Jurkat, Clone E6-1 (cell line): ENCODE measurements around the gene OASL.

ENCODE experiments used
- DNase-seq: peaks from one replicate; pipeline ENCODE4 v3.0.0-alpha.2; 2011; ENCODE audit warnings: low read depth, low spot score
- H3K4me3 ChIP-seq: 2 replicates; pipeline ENCODE4 v1.5.1; 2011; ENCODE audit warnings: mild to moderate bottlenecking, low read length, control low read depth, moderate library complexity

OASL gene

GRCh38 chr12:120996133-120996746 lies 42.8 kb downstream of the OASL start:
- DNase-seq, result no peak
- H3K4me3 ChIP-seq, result no peak overlapping the region

DNA sequence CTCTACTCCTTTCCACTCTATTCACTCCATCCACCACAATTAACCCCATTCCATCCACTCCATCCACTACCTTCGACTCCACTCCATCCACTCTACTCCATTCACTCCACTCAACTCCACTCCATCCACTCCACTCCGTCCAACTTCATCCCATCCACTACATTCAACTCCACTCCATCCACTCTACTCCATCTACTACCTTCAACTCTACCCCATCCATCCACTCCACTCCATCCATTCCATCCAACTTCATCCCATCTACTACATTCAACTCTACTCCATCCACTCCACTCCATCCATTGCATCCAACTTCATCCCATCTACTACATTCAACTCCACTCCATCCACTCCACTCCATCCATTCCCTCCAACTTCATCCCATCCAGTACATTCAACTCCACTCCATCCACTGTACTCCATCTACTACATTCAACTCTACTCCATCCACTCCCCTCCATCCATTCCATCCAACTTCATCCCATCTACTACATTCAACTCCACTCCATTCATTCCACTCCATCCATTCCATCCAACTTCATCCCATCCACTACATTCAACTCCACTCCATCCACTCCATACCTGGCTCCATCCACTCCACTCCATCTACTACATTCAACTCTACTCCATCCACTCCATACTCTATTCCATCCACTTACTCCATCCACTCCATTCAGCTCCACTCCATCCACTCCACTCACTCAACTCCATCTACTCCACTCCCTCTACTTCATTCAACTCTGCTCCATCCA lies 44.3 kb downstream of the OASL start:
- DNase-seq, result no peak
- no peak overlapping the region for H3K4me3 ChIP-seq

GRCh38 chr12:120994059-120994458 lies 45.0 kb downstream of the OASL start:
- no peak for DNase-seq
- no peak overlapping the region for H3K4me3 ChIP-seq

DNA sequence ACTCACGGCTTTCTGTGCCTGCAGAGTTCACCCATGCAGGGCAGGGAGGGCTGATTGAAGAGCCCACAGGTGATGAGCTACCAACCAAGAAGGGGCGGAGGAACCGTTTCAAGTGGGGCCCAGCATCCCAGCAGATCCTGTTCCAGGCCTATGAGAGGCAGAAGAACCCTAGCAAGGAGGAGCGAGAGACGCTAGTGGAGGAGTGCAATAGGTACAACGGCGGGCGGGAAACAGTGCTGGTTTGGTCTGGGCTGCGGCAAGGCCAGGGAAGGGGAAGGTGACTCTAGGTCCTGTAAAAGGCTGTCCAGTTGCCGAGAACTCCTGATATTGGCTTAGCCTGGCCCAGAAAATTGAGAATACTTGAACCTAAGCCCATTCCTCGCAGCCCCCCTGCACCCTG lies 45.5 kb downstream of the OASL start:
- no peak overlapping the region for H3K4me3 ChIP-seq
- DNase-seq, result no peak

DNA sequence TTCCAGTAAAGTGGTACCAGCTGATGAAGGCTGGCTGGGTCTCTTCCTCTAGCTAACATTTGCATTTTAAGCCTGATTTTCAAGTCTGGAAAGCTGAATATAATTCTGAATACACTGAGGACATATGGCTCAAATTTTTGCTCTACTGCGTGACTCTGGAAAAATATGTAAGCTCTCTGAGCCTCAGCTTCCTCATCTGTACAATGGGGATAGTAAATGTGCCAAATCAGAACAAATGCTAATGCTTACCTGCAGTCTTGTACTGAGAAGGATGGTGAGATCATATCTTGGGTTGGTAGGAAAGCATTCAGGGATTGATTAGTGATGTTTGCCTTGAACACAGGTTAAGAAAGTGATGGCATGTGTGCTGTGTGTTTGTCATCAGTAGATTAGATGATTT lies 46.1 kb downstream of the OASL start:
- no peak for DNase-seq

GRCh38 chr12:120991965-120992364 lies 47.1 kb downstream of the OASL start:
- no peak overlapping the region for H3K4me3 ChIP-seq
- no peak for DNase-seq

More for the DNA sequence above, 46.1 kb downstream of the OASL start:
- H3K4me3 ChIP-seq, result no peak overlapping the region

- H3K4me3 ChIP-seq, result no peak overlapping the region
- no peak for DNase-seq
These were observed 48.5 kb downstream of the OASL start for GRCh38 chr12:120990487-120991055.

DNA sequence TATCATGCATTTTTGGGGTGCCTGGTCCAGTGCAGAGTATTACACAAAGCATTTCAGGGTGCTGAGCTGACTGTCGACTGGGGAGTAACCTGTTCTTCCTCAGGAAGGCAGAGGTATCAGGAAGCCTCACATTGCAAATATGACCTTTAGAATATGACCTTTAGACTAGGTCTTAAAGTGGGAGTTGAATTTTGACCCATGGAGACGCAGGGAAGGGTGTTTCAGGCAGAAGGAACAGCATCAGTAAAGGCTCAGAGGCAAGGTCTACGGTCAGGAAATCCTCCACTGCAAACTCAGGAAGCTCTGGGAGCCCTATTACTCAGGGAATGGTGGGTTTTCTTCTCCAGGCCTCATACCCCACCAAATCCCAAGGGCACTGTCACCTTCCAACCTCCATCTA lies 49.4 kb downstream of the OASL start:
- H3K4me3 ChIP-seq, result no peak overlapping the region
- DNase-seq, result no peak

DNA sequence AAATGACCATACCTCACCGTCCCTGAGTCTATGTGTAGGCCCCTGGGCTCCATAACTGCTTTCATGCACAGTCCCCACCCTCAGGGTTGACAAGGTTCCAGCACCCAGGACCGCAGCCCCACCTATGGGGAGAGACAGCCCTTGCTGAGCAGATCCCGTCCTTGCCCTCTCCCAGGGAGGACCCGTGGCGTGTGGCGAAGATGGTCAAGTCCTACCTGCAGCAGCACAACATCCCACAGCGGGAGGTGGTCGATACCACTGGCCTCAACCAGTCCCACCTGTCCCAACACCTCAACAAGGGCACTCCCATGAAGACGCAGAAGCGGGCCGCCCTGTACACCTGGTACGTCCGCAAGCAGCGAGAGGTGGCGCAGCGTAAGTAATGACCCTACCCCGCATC lies 50.4 kb downstream of the OASL start:
- DNase-seq, result no peak
- no peak overlapping the region for H3K4me3 ChIP-seq

- no peak for DNase-seq
- H3K4me3 ChIP-seq, result no peak overlapping the region
These were observed 50.8 kb downstream of the OASL start for GRCh38 chr12:120988234-120988633.

DNA sequence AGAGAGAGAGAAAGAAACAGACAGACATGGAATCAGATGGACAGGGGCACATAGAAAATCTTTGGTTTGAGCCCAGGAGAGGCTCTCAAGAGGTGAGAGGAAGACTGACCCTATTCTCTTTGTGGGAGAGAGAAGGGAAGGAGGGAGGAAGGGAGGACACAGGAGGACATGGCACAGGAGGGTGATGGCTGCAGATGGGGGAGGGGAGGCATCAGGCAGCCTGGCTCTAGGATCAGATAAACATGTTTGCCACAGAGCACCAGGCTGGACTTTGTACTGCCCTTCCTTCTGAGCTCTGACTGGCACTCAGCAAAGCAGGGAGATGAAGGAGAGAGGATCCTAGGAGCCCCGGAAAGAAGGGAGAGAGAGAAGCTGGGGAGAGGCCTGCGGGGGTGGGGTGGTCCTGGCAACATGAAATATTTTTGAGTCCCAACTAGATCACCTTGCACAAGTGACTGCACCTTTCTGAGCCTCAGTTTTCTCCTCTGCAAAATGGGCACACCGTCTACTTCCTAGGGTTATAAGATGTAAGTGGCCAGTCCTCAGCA lies 54.6 kb downstream of the OASL start:
- DNase-seq, result no peak
- H3K4me3 ChIP-seq, result no peak overlapping the region

DNA sequence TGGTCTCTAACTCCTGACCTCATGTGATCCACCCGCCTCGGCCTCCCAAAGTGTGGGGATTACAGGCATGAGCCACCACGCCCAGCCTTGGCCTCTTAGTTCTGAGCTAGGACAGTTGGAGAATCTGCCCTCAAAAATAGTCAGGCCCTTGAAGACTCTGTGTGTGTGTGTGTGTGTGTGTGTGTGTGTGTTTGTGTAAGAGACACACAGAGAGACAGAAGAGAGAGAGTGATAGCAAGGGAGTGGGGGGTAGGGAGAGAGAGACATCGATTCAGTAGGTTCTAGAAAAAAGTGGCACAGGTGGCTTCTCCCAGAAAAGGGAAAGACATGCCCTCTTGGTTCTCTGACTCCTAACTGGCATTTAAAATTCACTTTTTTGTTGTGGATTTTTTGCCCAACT lies 55.3 kb downstream of the OASL start:
- DNase-seq, result no peak
- H3K4me3 ChIP-seq, result no peak overlapping the region

DNA sequence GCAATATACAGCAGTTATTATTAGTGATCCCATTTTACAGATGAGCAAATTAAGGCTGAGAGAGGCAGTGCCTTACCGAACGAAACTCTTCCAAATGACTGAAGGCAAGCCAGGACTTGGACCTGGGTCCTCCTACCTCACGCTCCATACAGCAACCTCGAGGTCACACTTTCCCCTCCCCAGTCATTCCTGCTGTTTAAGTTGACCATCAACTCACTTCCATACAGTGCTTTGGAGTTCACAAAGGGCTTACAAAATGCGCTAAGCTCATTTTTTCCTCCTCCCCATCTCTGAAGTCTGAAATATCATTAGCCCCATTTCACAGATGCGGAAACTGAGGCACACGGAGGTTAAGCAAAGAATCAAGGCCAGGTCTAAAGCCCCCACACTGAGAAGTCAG lies 56.4 kb downstream of the OASL start:
- no peak for DNase-seq
- H3K4me3 ChIP-seq, result no peak overlapping the region

DNA sequence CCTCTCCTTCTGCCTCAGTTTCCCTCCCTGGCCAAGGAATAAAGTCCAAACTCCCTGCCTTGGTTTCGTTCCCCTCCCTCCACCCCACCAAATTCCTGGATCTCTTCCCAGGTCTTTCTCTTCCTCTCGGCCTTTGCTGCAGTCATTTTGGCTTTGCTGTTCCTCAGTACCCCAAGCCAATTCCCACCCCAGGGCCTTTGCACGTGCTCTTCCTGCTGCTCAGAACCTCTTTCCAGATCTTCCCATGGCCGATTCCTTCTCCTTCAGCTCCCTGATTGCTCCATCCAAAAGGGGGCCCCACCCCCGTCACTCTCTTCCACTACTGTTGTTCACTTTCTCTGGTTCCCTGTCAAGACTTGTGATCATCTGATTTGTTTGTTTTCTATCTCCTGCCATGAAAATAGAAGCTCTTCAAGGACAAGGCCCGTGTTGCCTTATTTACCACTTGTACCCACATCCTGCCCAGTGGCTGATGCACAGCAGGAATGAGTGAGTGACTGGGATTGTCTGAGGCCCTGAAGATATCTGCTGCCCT lies 57.6 kb downstream of the OASL start:
- no peak for DNase-seq
- H3K4me3 ChIP-seq, result no peak overlapping the region

DNA sequence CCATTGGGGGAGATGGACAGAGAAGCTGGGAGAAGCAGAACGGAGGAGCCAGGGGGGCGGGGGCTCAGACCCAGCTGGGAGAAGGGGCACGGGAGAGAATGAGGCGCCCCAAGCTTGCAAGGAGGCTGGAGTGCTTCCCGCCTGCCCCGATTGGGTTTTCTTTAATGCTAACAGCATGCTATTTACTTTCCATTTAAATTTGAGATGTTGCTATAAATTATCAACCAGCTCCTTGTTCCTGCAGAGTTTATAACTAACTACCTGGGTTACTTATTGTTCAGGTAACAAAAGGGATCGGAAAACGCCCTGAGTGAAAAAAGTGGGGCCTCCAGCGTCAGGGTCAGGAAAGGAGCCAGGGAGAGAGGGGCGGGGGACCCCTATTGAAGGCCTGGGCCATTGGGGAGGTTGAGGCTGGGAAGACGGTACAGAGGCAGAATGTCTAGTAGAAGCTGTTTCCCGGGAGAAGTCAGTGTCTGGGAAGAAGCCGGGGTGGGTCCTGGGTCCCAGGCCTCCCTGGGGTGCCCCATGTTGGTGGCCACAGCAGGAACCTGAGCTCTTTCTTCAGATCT lies 58.2 kb downstream of the OASL start:
- no peak for DNase-seq
- H3K4me3 ChIP-seq, result no peak overlapping the region

DNA sequence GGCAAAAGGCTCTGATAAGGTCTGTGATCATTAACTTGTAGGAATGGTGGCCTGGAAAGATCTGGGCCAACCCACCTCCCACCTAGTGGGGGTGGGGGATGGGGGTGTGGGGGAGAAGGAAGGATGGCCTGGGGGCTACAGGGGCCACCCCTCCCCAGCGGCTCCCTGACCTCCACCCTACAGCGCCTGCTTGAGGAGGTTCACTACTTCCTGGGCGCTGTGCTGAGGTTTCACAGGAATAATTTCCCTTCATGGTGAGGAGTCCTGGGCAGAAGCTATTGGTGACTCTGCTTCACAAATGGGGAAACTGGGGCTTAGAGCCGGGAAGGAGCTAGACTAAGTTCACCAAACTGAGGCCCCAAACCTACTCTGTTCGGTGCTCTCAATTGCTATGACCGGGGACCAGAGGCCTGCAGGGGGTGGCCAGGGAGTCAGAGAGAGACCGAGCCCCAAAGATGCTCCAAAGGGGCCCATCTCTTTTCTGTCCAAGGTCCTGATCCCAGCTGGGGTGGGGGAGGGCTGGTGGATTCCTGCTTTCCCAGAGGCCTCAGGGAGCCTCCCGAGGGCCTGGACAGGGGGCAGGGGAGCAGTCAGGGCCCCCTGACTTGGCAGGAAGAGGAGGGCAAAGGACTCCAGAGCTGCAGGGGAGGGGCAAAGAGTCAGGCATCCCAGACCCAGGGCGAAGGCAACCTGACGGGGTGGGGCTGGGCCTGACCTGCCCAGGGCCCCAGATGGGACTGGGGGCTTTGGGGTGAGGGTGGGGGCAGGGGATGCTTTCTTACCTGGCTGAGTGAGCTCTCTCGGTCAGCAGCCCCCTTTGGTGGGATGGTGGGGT lies 59.0 kb downstream of the OASL start:
- H3K4me3 ChIP-seq, result no peak overlapping the region
- no peak for DNase-seq

DNA sequence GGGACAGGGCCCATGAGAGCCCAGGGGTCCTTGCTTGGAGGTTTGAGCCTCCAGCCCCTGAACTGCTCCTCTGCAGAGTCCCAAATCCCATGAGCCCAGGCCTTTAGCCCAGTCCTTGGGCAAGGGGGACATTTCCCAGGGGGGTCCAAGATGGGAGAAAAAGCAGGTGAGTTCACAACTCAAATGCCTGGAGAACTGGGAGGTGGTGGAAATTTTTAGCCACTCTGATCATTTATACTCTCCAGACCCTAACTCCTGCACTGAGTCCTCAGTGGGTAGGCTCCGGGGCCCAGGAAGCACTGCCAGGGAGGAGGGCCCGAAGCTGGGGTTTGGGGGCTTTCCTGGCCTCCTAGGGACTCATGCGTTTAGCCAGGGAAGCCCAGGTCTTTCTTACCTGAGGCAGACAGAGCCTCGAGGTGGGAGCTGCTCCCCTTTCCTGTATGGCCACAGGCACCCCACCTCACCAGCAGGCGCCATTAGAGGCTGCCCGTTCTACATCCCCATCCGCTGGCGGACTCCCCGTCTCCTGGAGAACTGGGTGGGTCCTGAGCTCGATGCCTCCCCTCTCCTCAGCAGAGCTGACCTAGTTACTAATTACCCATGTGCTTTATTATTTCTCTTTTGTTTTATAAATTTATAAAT lies 59.7 kb downstream of the OASL start:
- no peak overlapping the region for H3K4me3 ChIP-seq
- DNase-seq, result no peak

GRCh38 chr12:120978296-120979219 lies 60.5 kb downstream of the OASL start, which contains the start of gene HNF1A:
TSS of gene HNF1A (plus strand) at chr12:120978543. CDS start at chr12:120978769, 226 bp downstream.
- DNase-seq, result no peak
- H3K4me3 ChIP-seq, result no peak within 1 kb of the TSS
